Kidney (tissue), 14 donors: Measurements from ENCODE around the gene CD59. TPM values are rescaled to one million over a fixed set of nuclear protein-coding genes. Genes with fewer than 3 reads are reported as not detected.

ENCODE experiments used
- DNase-seq, 5 donors: peaks; one replicate each; pipeline ENCODE4 v3.0.0-alpha.2; 2013 to 2020
- FAIRE-seq: peaks from 2 replicates; lab custom pipeline; 2012; peaks lifted over from hg19 to GRCh38; lab: Jason Lieb, UNC
- H3K27ac ChIP-seq, 2 donors: one replicate each; pipeline ENCODE4 v1.7.0; 2013; ENCODE audit warnings: low read depth in 2 of 2, low read length in 2 of 2, inconsistent platforms in 1 of 2
- H3K27me3 ChIP-seq: one replicate; pipeline ENCODE4 v1.7.1; 2013; ENCODE audit warnings: low read length, inconsistent platforms; ENCODE audit not compliant: control insufficient read depth, insufficient read depth
- H3K36me3 ChIP-seq, 3 donors: one replicate each; pipeline versions ENCODE4 v1.7.0 to v1.7.1; 2013; ENCODE audit warnings: low read length in 3 of 3, control low read depth in 1 of 3, inconsistent platforms in 1 of 3; ENCODE audit not compliant: insufficient read depth in 3 of 3, control insufficient read depth in 2 of 3
- H3K4me1 ChIP-seq, 3 donors: one replicate each; pipeline versions ENCODE4 v1.7.0 to v1.7.1; 2013; ENCODE audit warnings: low read length in 3 of 3, inconsistent platforms in 1 of 3, low read depth in 1 of 3; ENCODE audit not compliant: control insufficient read depth in 2 of 3, insufficient read depth in 2 of 3
- H3K4me3 ChIP-seq, 3 donors: one replicate each; pipeline versions ENCODE4 v1.7.0 to v1.8.1; 2013; ENCODE audit warnings: low read length in 3 of 3, control low read depth in 1 of 3, inconsistent platforms in 1 of 3
- H3K9ac ChIP-seq, 3 donors: one replicate each; pipeline versions ENCODE4 v1.7.0 to v1.7.1; 2013; ENCODE audit warnings: low read length in 3 of 3, control low read depth in 1 of 3, inconsistent platforms in 1 of 3
- H3K9me3 ChIP-seq, 3 donors: one replicate each; pipeline versions ENCODE4 v1.7.0 to v1.7.1; 2013; ENCODE audit warnings: low read length in 3 of 3, control low read depth in 1 of 3, inconsistent platforms in 1 of 3; ENCODE audit not compliant: control insufficient read depth in 2 of 3, insufficient read depth in 1 of 3
- intact Hi-C: fragments of 100-400 bp; cut with DNase I; formaldehyde crosslinking; loops from one replicate; pipeline ENCODE4 v1.11.1; 2022
- polyA plus RNA-seq: library from polyadenylated mRNA; stranded (reverse); fragments of 350-450 nt; fragmentation: Illumina TruSeq; extraction: RNeasy Lipid Tissue Mini Kit (QIAGEN cat#74804); gene quantifications from one replicate; pipeline ENCODE4 v1.2.3, GENCODE V29; 2014; ENCODE audit warnings: low read depth, low replicate concordance; ENCODE audit not compliant: insufficient read depth
- total RNA-seq: library from RNA; stranded (reverse); fragmentation: NEBNext Ultra II Directional; extraction: Animal tissue kit (Norgen Biotek cat#: 25700); gene quantifications from one replicate; pipeline ENCODE4 v1.2.1, GENCODE V29; 2021
- TF ChIP-seq, protein P1 (sequence below): IDR thresholded peaks from 3 replicates; pipeline ENCODE4 v1.5.1; 2012; ENCODE audit warnings: mild to moderate bottlenecking, moderate library complexity, borderline replicate concordance; ENCODE audit not compliant: insufficient read depth; ENCODE audit errors: extremely low read depth
- donor health status: control.
- donor health status: control.
- donor health status: control.
- donor health status: control.
- donor health status: control.
- donor health status: DM: yes; HTN: yes; CAD: no.
- donor health status: Normal renal cell carcinoma (clear cell type).

CD59 gene
- total and polyA plus RNA-seq, 2 donors from 2014 or later, result 559 to 1,010 TPM

DNA sequence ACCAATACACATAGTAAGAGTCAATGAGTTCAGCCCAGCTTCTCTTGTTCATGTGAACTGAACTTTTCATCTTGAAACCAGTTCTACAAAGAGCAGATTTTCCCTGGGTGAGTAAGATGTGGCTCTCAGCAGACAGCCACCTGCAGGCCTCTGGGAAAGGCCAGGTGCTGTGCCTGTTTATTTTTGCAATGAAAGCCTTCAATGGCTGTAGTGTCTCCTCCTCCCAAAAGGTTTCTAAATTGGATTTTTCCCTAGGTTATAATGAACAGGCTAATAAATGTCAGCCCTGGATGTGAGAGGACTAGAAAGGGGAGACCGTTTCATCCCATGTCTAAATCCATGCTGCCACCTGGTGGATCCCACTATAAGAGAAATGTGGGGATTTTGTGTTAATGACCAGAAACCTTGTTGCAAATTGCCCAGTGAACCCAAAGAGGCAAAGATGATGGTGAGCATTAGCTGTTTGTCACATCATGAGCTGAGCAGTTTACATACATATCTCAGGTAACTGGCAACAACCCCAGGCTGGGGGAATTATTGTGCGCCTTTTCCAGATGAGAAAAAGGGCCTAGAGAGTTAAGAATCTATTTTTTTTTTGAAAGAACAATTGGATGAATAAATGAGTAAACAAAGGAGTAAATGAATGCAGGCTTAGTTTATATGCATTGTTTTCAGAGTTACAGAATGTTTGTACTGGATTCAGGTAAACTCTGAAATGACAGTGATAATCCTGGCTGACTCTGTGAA, 48.3 kb downstream of the CD59 start:
- intact Hi-C loops, result loop anchor here (10.0 kb wide), 1 partner anchor 323 kb away; no protein-coding TSS in a partner anchor
- H3K36me3 ChIP-seq, result no peaks in the 10 kb centered on the region
- TF ChIP-seq, protein P1, sequence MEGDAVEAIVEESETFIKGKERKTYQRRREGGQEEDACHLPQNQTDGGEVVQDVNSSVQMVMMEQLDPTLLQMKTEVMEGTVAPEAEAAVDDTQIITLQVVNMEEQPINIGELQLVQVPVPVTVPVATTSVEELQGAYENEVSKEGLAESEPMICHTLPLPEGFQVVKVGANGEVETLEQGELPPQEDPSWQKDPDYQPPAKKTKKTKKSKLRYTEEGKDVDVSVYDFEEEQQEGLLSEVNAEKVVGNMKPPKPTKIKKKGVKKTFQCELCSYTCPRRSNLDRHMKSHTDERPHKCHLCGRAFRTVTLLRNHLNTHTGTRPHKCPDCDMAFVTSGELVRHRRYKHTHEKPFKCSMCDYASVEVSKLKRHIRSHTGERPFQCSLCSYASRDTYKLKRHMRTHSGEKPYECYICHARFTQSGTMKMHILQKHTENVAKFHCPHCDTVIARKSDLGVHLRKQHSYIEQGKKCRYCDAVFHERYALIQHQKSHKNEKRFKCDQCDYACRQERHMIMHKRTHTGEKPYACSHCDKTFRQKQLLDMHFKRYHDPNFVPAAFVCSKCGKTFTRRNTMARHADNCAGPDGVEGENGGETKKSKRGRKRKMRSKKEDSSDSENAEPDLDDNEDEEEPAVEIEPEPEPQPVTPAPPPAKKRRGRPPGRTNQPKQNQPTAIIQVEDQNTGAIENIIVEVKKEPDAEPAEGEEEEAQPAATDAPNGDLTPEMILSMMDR, result peak; percentile 54
- H3K9ac ChIP-seq, result no peak overlapping the region
- no peaks in the 10 kb centered on the region for H3K27me3 ChIP-seq
- peaks cover 0 to 27% (median 22%) of the 10 kb centered on the region in 3 donors for H3K4me1 ChIP-seq
- DNase-seq (peak in 3 of 5 donors; percentile 72 to 85 (median 84)), FAIRE-seq (no peak)
- no peak overlapping the region for H3K27ac ChIP-seq
- no peaks in the 10 kb centered on the region for H3K9me3 ChIP-seq
- no peak overlapping the region for H3K4me3 ChIP-seq

DNA sequence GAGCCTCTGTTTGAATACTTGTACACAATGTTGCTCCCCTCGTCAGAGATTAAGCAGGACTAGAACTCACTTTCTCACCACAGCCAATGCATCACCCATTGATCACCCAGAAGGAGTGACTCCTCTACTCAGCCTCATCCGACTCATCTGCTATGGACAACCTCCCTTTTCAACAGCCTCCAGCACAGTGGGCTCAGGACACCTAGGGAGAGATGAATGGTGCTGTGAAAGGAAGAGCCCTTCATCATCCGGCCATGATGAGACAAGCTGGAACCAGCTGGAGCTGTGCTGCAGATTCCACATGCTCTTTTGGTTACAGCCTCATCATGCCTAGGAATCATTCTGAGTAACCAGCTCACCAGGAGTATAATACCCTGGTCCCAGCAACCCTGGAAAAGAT, 51.1 kb downstream of the CD59 start:
- DNase-seq, result no peak
- no peak for FAIRE-seq

DNA sequence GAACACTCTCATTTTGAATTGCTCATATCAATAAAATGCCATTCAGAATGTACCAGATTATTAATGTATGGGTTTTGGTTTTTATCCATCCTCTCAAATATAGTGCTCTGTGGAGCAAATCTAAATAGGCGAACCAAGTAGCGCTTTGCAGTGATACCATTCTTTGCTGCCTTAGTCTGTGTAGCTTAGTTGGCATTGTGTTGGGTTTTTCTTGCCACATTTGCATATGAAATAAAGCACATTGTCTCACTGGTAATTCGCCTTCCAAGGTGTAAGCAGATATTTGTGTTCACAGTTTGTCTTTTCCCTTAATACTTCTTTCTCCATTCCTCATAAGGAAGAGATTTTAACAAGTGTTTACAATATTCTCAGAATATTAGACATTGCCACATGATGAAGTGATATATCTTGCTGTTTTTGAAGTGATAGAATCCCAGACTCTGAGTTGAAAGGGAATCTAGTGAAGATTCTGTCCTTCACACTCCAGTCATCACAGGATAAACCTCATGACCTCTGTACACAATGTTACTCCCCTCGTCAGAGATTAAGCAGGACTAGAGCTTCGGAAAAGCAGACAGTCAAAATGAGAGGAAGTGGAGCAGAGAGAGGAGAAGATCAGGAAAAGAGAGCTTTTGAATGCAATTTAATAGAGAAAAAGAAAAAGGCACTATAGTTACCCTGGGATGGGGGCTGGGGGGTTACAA, 52.1 kb downstream of the CD59 start:
- Histone ChIP-seq H3K27ac (no peak overlapping the region), H3K4me3 (no peak overlapping the region), H3K4me1 (peaks cover 0 to 6% (median 2%) of the 10 kb centered on the region in 3 donors), H3K9me3 (no peaks in the 10 kb centered on the region), H3K36me3 (no peaks in the 10 kb centered on the region), H3K9ac (no peak overlapping the region), H3K27me3 (no peaks in the 10 kb centered on the region)
- FAIRE-seq (no peak), DNase-seq (peak in 1 of 5 donors; percentile 43)
- intact Hi-C loops, result loop anchor here (10.0 kb wide), 1 partner anchor 319 kb away; no protein-coding TSS in a partner anchor
- TF ChIP-seq, protein P1, result no peak

More for the DNA sequence above, 51.1 kb downstream of the CD59 start:
- Histone ChIP-seq H3K4me1 (peaks cover 0 to 6% (median 2%) of the 10 kb centered on the region in 3 donors), H3K27ac (no peak overlapping the region), H3K9ac (no peak overlapping the region), H3K36me3 (no peaks in the 10 kb centered on the region), H3K9me3 (no peaks in the 10 kb centered on the region), H3K27me3 (no peaks in the 10 kb centered on the region), H3K4me3 (no peak overlapping the region)
- TF ChIP-seq, protein P1, result no peak
- intact Hi-C loops, result loop anchor here (10.0 kb wide), 1 partner anchor 320 kb away; no protein-coding TSS in a partner anchor
